Stimulated activated naive CD4-positive, alpha-beta T cell treated with Interleukin-2 at 50 U/mL for 16 hours (primary cell): ENCODE measurements around the gene GRIFIN.

Experiments
- DNase-seq: peaks from one replicate; lab custom pipeline; 2025; lab: John Stamatoyannopoulos, UW

Gene GRIFIN

DNA sequence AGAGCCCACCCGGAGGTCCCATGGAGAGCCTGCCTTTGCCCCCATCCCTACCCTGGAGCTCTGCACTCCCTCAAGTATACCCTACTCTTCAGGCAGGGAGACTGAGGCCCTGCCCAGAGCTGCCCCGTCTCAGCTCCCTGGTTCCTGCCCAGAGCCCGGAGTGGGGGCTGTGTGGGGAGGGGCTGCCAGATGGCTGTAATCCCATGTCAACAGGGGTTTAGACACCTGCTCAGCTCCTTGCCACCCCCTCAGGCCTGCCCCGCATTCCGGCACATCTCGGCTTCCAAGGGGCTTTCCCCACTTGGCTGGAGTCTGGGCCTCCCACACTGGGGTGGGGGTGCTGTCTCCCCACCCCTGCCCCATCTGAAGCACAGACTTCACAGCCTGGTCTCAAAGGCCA is 22.5 kb upstream of the GRIFIN start:
- DNase-seq = no peak

DNA sequence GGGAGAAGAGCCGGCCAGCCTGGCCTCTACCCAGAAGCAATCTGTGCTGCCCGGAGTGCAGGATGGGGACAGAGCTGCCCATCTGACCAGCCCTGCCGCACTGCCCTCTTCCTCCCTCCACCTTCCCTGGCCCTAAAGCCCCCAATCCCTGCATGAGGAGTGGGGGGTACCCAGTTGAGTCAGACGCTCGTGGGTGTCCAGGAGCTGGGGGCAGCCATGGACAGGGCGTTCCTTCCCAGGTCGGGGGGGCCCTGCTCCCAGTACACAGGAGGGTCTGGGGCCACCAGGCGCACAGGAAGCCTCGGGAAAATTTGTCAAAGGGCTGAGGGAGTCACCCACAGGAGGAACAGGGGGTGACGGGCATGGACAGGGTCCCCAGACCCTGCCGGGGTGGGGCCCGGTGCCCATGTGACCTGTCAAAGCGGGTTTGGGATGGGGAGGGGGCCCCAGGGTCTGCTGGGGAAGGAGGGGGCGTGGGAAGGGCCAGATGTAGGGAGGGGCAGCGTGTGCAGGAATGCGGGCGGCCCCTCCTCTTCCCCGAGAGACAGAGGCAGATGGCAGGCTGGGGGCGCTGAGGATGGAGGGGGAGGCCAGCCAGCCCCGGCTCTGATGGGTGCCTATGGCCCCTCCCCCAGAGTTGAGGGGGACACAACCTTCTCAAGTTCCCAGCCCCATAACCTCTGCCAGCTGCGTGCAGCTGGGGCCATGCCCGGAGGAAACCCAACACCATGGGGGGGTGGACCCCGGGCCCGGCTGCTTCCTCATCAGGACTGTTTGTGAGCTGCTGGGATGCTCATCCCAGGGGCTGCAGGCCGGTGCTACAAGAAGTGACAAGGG is 21.5 kb upstream of the GRIFIN start:
- no peak for DNase-seq

DNA sequence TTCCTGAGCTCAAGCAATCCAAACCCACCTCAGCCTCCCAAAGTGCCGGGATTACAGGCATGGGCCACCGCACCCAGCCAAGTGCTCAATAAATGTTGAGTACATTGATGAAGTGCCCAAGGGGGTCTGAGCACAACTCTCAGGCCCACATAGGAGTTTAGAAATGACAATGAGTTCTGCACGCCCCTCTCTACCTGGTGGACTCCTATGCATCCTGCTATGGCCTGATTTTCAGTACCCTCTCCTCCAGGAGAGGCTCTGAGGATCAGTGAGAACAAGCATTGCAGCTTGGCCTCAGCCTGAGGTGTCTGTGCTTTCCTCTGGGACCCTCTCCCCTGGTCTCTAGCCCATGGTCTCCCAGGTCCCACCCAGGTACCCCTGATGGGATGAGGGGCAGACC is 20.9 kb upstream of the GRIFIN start:
- no peak for DNase-seq

DNA sequence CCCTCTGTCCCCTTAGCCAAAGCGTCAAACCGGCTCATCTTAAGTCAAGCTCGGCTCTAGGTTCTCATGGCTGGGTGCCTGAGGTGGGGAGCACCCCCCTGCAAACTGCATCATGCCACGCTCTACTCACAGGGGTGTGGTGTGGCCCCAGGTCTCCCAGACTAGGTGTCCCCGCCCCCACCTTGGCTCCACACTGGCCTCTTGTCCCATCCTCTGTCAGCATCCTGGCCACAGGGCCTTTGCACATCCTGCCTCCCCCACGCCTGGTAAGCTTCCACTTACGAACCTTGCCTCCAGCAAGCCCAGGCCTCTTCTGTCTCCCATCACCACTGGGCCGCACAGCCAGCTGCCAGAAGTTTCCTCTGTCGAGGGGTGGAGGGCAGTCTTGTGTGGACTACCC is 20.2 kb upstream of the GRIFIN start:
- DNase-seq = no peak

DNA sequence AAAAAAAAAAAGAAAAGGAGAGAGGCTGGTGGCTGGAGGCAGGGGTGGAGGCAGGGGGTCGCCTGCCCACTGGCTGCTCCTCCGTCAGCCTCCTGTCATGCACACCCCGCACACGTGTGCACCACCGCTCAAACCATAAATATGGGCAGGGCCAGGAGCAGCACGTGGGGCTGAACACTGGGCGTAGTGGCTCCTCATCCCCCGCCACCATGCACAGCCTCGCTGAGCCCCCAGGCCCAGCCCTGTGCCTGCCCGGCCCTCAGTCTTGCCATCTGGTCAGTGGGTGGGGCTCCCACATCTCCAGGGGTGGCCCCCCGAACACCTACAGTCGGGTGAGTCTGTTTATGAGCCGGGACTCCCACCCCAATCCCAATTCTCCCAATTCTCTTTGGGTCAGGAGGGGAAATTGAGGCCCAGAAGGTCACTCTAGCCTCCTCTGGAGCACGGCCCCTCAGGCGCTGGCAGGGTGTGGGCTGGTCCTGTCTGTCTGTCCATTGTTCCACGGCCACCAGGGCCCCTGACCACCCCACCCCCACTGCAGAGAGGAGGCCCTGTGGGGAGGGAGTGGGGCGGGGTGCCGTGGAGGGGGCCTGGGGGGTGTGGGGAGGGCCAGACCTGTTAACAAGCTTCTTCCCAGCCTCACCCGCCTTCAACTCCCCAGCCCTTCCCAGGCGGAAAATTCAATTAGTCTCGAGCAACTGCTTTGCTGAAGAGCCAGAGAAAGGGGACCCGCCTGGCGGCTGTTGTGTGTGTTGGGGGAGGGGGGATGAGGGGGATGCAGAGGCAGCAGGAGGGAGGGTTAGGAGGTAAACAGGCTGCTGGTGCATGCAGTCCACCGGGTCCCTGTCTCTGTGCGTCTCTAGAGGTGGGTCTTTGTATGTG is 19.5 kb upstream of the GRIFIN start:
- DNase-seq = no peak

DNA sequence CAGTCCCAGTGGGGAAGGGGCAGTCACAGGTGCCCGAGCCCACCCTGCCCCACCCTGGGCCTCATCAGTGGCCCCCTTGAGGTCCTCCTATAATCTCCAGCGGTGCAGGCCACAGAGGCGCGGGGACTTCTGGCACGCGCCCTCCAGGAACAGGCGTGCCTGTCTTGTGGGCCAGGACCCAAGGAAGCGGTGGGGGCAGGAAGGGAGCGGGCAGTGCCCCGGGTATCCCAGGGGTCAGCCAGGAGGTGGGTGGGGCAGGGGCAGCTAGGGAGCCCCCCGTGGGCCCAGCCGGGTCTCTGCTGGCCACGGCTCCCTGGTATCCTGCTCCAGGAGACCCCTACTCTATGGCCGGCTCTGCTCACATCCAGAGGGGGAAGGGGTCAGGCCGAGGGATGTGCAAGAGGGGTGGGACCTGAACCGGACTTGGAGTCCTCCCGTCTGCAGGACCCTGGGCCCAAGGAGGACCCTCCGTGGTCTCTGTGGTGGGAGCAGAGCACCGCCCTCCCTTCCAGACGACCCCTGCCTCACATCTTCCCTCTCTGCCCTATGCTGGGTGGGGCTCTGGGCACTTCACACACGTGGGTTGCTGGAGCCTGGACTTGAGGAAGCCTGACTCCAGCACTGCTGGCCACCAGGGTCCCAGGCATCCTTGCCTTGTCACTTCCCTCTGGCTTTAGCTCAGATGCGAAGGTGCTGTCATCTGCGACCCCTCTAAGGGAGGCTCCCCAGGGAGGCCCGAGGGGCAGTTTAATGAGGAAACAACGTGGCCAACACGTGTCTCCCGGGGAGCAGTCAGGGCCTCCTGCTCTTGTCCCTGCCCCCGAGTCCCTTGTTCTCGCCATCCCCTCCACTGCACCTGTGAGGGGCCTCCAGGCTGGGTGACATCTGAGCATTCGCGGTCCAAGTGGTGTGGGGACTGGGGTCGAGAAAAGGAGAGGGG is 18.3 kb upstream of the GRIFIN start:
- no peak for DNase-seq

DNA sequence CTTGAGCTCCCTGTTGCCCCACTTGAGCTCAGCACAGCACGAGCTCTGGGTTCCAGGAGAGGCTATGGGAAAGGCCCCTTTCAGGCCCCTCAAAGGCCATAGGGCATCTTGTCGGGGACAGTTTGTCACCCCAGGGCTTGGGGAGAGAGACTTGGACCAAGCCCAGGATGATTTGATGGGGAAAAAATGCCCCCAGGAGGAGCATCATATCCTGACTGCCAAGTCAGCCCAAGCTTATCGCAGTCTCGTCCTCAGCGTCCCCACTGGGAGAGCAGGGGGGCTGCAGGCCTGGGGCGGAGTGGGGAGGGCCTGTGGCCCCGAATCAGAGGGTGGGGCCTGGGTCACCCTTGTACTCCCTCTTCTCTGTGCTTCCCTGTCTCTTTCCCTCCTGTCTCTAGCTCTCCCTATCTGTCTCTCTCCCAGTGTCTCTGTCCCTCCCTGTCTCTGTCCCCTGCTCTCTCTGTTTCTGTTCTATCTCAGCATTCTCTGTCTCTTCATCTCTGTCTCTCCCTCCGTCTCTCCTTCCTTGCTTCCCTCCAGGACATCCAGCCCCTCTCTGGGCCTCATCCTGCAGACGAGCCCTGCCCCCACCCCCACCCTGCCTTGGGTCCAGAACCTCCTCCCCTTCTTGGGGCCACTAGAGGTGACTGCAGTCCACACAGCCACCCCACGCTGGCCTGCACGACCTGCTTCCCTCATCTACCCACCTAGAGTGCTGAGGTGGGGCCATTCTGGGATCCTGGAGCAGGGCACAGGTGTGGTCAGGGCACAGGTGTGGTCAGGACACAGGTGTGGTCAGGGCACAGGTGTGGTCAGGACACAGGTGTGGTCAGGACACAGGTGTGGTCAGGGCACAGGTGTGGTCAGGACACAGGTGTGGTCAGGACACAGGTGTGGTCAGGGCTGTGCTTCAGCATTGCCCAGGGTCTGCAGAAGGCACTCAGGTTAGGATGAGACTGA is 17.3 kb upstream of the GRIFIN start:
- no peak for DNase-seq

DNA sequence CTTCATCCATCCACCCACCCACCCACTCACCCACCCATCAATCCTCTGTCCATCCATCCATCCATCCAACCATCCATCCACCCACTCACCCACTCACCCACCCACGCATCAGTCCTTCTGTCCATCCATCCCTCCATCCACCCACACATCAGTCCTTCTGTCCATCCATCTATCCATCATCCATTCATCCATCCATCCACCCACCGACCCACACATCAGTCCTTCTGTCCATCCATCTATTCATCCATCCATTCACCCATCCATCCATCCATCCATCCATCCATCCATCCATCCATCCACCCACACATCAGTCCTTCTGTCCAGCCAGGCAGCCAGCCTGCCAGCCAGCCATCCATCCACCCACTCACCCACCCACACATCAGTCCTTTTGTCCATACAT is 15.8 kb upstream of the GRIFIN start:
- no peak for DNase-seq

DNA sequence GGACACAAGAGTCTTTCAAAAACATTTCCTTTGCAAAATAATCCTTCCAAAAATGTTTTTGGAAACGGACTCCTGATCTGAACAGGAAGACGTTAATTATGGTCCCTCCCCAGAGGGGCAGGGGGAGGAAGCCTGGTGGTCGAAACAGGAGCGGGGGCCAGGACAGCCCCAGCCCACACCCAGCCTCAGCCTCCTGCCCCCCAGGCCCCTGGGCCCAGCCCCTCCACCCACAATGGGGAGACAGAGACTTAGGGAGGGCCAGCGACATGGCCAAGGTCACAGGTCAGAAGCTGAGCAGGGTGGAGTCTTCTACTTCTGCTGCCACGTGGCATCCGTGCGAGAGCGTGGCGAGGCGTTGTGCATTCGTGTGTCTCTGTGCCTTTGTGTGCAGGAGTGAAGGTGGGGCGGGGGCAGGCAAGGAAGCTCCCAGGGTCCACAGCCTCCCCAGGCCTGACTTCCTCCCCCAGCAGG is 14.0 kb upstream of the GRIFIN start:
- DNase-seq = no peak

DNA sequence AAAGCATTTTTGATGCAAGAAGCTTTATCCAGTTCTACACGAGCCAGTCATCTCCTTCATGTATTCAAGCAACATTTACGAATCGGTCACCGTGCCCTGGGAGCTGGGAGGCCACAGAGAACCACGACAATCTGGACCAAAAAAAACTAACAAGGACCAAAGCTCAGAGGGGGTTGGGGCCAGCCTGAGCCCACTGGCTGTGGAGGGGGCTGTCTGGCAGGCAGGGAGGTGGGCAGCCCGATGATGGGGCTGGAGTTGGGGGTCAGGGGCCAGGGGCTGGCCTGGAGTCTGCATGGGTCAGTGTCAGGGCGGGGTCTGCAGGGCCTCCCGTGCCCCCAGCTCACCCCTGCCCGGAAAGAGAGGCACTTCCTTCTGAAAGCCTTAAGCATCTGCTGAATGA is 12.5 kb upstream of the GRIFIN start:
- DNase-seq = no peak

DNA sequence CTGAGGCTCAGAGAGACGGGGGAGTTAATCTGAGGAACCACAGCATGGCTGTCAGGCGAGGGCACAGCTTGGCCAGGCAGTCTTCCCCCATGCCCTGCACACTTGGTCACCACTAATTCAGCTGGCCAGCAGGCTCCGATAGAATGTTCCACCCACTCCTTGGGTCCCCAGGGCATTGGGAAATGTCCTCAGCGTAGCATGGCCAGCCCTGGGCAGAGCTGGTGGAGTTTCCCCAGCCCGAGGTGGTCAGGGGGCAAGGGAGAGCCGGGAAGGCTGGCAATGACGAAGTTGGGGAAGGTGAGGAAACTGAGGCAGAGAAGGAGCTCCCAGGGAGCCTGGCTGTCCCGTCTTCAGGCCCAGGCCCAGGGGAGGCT is 12.1 kb upstream of the GRIFIN start:
- no peak for DNase-seq

DNA sequence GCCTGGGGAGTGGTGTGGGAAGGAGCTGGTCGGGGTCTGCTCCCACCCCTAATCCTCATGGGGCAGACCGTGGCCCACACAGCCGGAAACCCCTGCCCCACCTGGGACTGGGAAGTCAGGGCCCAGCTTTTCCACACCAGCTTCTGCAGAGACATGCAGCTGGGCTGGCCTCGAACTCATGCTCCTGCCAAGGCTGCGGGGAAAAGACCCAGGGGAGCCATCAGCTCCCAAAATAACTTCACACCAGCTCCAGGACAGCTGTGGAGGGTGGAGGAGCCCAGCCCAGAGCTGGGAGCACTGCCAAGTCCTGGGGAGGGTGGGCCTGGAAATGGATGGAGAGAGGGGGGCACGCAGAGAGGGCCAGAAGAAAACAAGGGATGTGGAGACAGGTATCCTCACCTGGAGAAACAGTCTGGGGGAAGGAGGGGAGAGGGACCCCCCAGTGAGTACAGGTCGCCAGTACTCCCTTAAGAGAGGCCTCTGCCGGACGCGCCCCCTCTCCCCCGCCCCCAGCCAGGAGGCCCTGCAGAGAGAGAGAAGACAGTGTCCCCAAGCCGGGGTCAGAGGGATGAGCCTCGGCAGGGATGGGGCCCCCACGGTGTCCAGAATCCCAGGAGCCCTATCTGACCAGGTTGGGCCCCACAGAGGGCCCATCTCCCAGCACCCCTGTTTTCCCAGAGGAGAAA is 11.5 kb upstream of the GRIFIN start:
- DNase-seq = no peak

DNA sequence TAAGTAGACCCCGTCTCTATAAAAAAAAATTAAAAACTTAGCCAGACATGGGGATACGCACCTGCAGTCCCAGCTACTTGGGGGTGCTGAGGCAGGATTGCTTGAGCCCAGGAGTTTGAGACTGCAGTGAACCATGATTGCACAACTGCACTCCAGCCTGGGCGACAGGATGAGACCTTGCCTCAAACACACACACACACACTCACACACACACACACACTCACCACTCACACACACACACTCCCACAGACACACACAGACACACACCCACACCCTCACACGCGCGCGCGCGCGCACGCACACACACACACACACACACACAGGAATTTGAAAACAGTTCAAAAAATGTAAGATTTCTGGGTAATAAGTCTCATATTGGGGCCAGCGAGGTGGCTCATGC is 8.7 kb upstream of the GRIFIN start:
- no peak for DNase-seq

DNA sequence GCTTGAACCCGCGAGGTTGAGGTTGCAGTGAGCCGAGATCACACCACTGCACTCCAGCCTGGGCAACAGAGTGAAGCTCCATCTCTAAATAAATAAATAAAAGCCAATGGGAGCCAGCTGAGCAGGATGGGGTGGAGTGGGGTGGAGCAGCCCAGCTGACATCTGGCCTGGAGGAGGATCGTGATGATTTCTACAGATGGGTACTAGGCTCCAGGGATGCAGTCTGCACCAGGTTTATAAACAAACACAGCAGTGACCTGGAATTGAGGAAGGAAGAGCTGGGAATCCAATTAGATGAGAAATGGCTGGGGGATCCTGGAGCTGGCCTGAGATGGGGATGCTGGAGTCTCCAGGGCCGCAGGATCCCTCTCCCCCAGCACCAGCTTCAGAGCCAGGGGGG is 7.3 kb upstream of the GRIFIN start:
- no peak for DNase-seq

DNA sequence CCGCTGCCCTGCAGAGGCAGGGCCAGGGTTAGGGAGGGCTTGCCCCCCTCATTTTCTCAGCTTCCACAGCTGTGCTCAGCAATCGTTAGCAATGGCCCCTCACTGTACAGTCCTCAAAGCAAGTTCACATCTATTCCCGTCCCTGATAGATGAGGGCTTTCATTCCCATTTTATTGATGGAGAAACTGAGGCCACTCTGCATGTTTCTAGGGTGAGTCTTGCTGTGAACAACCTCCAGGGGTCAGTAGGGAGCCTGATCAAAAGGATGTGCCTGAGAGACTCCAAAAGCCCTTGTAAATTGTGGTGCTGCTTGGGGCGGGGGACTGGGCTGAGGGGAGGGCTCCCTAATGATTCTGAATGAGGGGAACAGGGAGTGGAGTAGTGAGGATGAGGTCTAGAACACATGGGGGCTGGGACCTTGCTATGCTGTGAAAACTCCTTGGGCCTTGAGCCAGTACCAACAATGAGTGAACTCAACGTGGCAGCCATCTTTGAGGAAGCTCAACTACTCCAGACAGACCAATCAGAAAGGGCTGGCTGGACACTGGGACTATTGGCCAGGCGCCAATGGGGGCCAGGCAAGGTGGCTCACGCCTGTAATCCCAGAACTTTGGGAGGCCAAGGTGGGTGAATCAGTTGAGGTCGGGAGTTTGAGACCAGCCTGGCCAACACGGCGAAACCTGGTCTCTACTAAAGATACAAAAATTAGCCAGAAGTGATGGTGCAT is 6.7 kb upstream of the GRIFIN start:
- DNase-seq = no peak

DNA sequence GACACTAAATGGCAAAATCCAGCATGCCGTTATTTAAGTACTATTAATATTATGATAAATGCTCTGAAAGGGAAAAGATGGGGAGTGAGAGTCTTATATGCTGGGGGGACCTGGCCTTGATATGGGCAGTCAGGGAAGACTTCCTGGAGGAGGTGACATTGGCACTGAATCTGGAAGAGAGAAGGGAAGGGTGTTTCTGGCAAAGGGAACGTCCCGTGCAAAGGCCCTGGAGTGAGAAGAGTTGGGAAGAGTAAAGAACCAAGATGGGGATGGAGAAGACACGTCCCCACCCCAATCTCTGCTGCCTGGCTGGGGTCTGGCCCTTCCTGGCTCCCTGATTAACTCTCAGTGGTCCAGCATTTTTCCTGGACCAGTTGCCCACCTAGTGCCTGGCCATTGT is 5.0 kb upstream of the GRIFIN start:
- DNase-seq = no peak

DNA sequence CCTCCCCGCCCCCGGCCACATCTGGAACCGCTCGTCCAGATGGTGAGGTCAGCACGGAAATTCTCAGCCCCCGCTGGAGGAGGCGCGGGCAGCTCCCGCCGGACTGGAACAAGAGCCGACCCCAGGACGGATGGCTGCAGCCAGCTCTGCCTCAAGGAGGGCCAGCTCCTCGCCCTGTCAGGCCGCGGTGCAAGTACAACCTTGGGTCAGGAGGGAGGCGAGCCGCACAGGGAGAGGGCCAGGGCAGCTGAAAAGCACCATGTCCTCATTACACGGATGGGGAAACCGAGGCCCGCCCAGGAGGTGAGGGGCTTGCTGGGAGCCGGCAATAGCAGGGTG is 3.8 kb upstream of the GRIFIN start:
- no peak for DNase-seq

DNA sequence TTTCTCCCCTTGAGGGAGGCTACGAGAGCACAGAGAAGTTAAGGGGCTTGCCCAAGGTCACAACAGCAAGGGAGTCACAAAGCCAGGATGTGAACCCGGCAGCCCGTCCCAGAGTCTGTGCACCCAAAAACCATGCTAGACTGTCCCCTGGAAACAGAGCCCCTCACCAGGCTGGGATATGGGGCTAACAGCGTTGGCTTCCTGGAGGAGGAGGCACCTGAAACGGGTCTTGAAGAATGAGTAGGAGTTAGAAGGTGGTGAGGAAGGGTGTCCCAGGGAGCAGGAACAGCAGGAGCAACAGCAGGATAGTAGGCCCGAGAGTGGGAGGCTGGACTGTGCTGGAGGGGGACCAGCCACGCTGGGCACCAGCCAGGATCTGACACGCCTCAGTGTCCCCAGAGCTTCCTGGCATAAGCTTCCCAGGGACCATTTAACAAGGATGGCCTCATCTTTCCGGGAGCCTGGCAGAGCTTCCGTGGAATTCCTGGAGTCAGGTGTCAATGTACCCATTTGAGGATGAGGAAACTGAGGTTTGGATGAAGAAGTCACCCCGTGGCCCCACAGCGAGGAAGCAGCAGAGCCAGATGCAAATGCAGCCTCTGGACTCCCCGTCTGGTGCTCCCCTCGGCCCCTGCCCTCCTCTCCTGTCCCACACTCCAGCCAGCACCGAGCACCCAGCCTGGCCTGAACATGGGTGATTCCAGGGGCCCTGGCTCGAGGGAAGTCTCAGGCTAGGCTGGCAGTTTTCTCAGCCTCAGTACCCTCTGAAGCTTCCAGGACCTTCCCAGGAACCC is 3.3 kb upstream of the GRIFIN start:
- no peak for DNase-seq

DNA sequence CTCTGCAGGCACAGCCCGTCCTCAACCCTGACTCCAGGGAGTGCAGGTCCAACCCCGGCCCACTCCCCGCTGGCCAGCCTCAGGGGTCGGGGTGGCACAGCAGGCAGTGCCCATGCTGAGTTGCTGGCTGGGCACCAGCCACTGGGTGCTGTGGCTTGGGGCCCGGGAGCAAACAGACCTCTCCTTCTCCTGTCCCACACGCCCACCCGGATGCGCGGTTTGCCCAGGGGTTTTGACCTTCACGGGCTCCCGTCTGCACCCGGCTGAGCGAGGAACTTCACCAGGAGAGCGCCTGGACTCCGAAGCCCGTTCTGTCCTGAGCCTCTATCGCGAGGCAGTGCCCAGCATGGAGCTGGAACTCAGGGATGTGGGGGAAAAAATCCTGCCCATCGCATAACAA is 2.6 kb upstream of the GRIFIN start:
- no peak for DNase-seq
